ENCODE results near the gene GLRX.

GRCh38 chr5:95817430-95817829, 5.1 kb downstream of the GLRX start:
- TF ChIP-seq POLR2A (IDR thresholded peaks at IDR 0.05) (no peak), POLR2AphosphoS5 (IDR thresholded peaks at IDR 0.05; ENCODE audit: insufficient read depth in 1 of 2, low read depth in 1 of 2) (no peak)

All from vagina (tissue), 2 donors.